SU-DHL-6 (cell line): ENCODE results near the gene PFN1.

ENCODE experiments used
- CTCF ChIP-seq: fragments of 200-600 bp; sonication (generic); IDR thresholded peaks from one replicate; pipeline ENCODE4 v1.5.1; 2017; ENCODE audit warnings: antibody characterized with exemption, mild to moderate bottlenecking, low read length, moderate library complexity; ENCODE audit not compliant: insufficient read depth, poor library complexity, severe bottlenecking
- EZH2phosphoT487 ChIP-seq: fragments of 200-600 bp; sonication (generic), shearing (Covaris generic); conservative IDR thresholded peaks from 2 replicates; pipeline ENCODE4 v1.6.1; 2018; ENCODE audit warnings: mild to moderate bottlenecking, antibody characterized with exemption, low read length, moderate library complexity, mixed read lengths

GRCh38 chr17:4921320-4921719 lies 27.0 kb downstream of the PFN1 start:
- TF ChIP-seq CTCF (no peak), EZH2phosphoT487 (no peak)
